ENCODE measurements around the gene MMD. TPM values are rescaled to one million over a fixed set of nuclear protein-coding genes. Genes with fewer than 3 reads are reported as not detected.
"Not testable (repeated sequence)": the region's sequence is repeated elsewhere in the genome, so short reads cannot be mapped to it uniquely, and the experiment has no call there.

MMD gene
- total RNA-seq, 1 donor from 2014 or later = 16.7 TPM

GRCh38 chr17:55450232-55450825, 28.7 kb upstream of the MMD start:
- Histone ChIP-seq H3K27ac (no peak overlapping the region), H3K27me3 (no peaks in the 10 kb centered on the region), H3K4me1 (peaks cover 36% of the 10 kb centered on the region), H3K9me3 (no peaks in the 10 kb centered on the region), H3K36me3 (no peaks in the 10 kb centered on the region), H3K4me3 (no peak overlapping the region)
- intact Hi-C loops (cut with DNase I) = no loop called here
- TF ChIP-seq POLR2AphosphoS5 (IDR thresholded peaks at IDR 0.05; ENCODE audit: insufficient read depth in 1 of 2, low read depth in 1 of 2) = no peak
- TF ChIP-seq CTCF (IDR thresholded peaks at IDR 0.05) = no peak
- no peak for TF ChIP-seq POLR2A (IDR thresholded peaks at IDR 0.05)
- no peak for DNase-seq (ENCODE audit: extremely low spot score in 2 of 2)

GRCh38 chr17:55448681-55449080, 27.0 kb upstream of the MMD start:
- no peak for TF ChIP-seq POLR2A (IDR thresholded peaks at IDR 0.05)
- TF ChIP-seq POLR2AphosphoS5 (IDR thresholded peaks at IDR 0.05; ENCODE audit: insufficient read depth in 1 of 2, low read depth in 1 of 2) = no peak
- no peak for TF ChIP-seq CTCF (IDR thresholded peaks at IDR 0.05)
- intact Hi-C loops (cut with DNase I) = no loop called here
- no peak overlapping the region for H3K27ac ChIP-seq
- H3K9me3 ChIP-seq = no peaks in the 10 kb centered on the region
- H3K4me1 ChIP-seq = peaks cover 20% of the 10 kb centered on the region
- no peaks in the 10 kb centered on the region for H3K36me3 ChIP-seq
- DNase-seq (ENCODE audit: extremely low spot score in 2 of 2) = no peak
- H3K4me3 ChIP-seq = no peak overlapping the region
- no peaks in the 10 kb centered on the region for H3K27me3 ChIP-seq

- no peak for TF ChIP-seq CTCF (IDR thresholded peaks at IDR 0.05)
- no peak for TF ChIP-seq POLR2A (IDR thresholded peaks at IDR 0.05)
- no peak for TF ChIP-seq POLR2AphosphoS5 (IDR thresholded peaks at IDR 0.05; ENCODE audit: insufficient read depth in 1 of 2, low read depth in 1 of 2)
- Histone ChIP-seq H3K9me3 (no peaks in the 10 kb centered on the region), H3K4me3 (no peak overlapping the region), H3K27me3 (no peaks in the 10 kb centered on the region), H3K36me3 (no peaks in the 10 kb centered on the region), H3K4me1 (peaks cover 8% of the 10 kb centered on the region), H3K27ac (no peak overlapping the region)
- intact Hi-C loops (cut with DNase I) = no loop called here
- DNase-seq (ENCODE audit: extremely low spot score in 2 of 2) = no peak
Observed at GRCh38 chr17:55446581-55447205, 25.1 kb upstream of the MMD start.

GRCh38 chr17:55446004-55446403, 24.4 kb upstream of the MMD start:
- intact Hi-C loops (cut with DNase I); H3K4me1 ChIP-seq; DNase-seq (ENCODE audit: extremely low spot score in 2 of 2); H3K36me3 ChIP-seq; H3K27me3 ChIP-seq; H3K27ac ChIP-seq; H3K9me3 ChIP-seq; H3K4me3 ChIP-seq: not testable (repeated sequence)

GRCh38 chr17:55444471-55445441, 23.1 kb upstream of the MMD start:
- Histone ChIP-seq H3K27ac (no peak overlapping the region), H3K4me3 (no peak overlapping the region), H3K9me3 (no peaks in the 10 kb centered on the region), H3K27me3 (no peaks in the 10 kb centered on the region), H3K4me1 (no peaks in the 10 kb centered on the region), H3K36me3 (no peaks in the 10 kb centered on the region)
- DNase-seq (ENCODE audit: extremely low spot score in 2 of 2) = no peak
- intact Hi-C loops (cut with DNase I) = no loop called here
- TF ChIP-seq CTCF (IDR thresholded peaks at IDR 0.05) = no peak
- TF ChIP-seq POLR2A (IDR thresholded peaks at IDR 0.05) = no peak
- TF ChIP-seq POLR2AphosphoS5 (IDR thresholded peaks at IDR 0.05; ENCODE audit: insufficient read depth in 1 of 2, low read depth in 1 of 2) = no peak

Data from vagina (tissue), 2 donors.